H1 (cell line): ENCODE results near the gene GPSM1. TPM values are rescaled to one million over a fixed set of nuclear protein-coding genes. Genes with fewer than 3 reads are reported as not detected.

Experiments
- BRCA1 ChIP-seq: IDR thresholded peaks from 2 replicates; pipeline ENCODE4 v1.6.1; 2012; ENCODE audit warnings: low read depth, low read length, improper control_type of control experiment
- JUND ChIP-seq: IDR thresholded peaks from 2 replicates; pipeline ENCODE4 v1.6.1; 2011; ENCODE audit warnings: mild to moderate bottlenecking, improper control_type of control experiment, low read length
- SIN3A ChIP-seq, 2 experiments: IDR thresholded peaks in 1 of 2; conservative IDR thresholded peaks in 1 of 2; 2 replicates each; pipeline ENCODE4 v1.6.1; 2011 to 2012; ENCODE audit warnings: low read length in 2 of 2, improper control_type of control experiment in 1 of 2, low read depth in 1 of 2, mild to moderate bottlenecking in 1 of 2
- polyA plus RNA-seq, 7 experiments: library from polyadenylated mRNA; depleted of rRNA in 3 of 7; stranded (reverse) in 5 of 7; unstranded in 2 of 7; fragments of >200 nt in 5 of 7; fragments of 200-250 nt in 2 of 7; gene quantifications; 1 replicate in 5 of 7; 2 replicates in 1 of 7; 4 replicates in 1 of 7; pipeline versions ENCODE4 v1.2.1 to v1.2.3, GENCODE V29; 2011 to 2013; ENCODE audit warnings: missing spikeins in 2 of 7, mixed read lengths in 2 of 7
- total RNA-seq: library from RNA; stranded (reverse); fragmentation: NEBNext Ultra II Directional; extraction: Animal tissue kit (Norgen Biotek cat#: 25700); gene quantifications from 2 replicates; pipeline ENCODE4 v1.2.1, GENCODE V29; 2021

GPSM1 gene
- total and polyA plus RNA-seq, 2 of the 8 experiments (the other 6 are each of a cell fraction or from before 2014, with no cell fraction given), result 12.8 to 18.0 TPM

- TF ChIP-seq BRCA1 (no peak), SIN3A (conservative IDR thresholded peaks at IDR 0.05 in 1 of 2, IDR thresholded peaks at IDR 0.05 in 1 of 2; ENCODE audit: low read depth in 1 of 2, low read length in 2 of 2) (no peak), JUND (no peak)
Observed at GRCh38 chr9:136403538-136403914, 76.2 kb downstream of the GPSM1 start (continued).
